HepG2 (cell line): ENCODE data around the gene KRT34. TPM values are rescaled to one million over a fixed set of nuclear protein-coding genes. Genes with fewer than 3 reads are reported as not detected.

Experiments used
- CTCF ChIP-seq: sonication (generic); formaldehyde crosslinking; IDR thresholded peaks from 2 replicates; pipeline ENCODE4 v1.5.0; 2020; ENCODE audit warnings: mild to moderate bottlenecking, missing genetic modification reagents, moderate library complexity
- FOXA1 ChIP-seq, 2 experiments: fragments of 450-650 bp in 1 of 2; sonication (generic) in 1 of 2; formaldehyde crosslinking in 1 of 2; IDR thresholded peaks; 2 replicates each; pipeline versions ENCODE4 v1.4.0 to v1.6.1; 2016 to 2020; ENCODE audit warnings: missing genetic modification reagents in 1 of 2
- KAT8 ChIP-seq: IDR thresholded peaks from 2 replicates; pipeline ENCODE4 v1.6.1; 2016; ENCODE audit warnings: missing genetic modification reagents, missing compliant biosample characterization
- MAFG ChIP-seq: sonication (generic); formaldehyde crosslinking; IDR thresholded peaks from 2 replicates; pipeline ENCODE4 v1.5.1; 2020; ENCODE audit warnings: mild to moderate bottlenecking, missing genetic modification reagents
- MIER2 ChIP-seq: IDR thresholded peaks from 2 replicates; pipeline ENCODE4 v1.6.1; 2016; ENCODE audit warnings: missing biosample characterization, missing genetic modification reagents
- NFE2L1 ChIP-seq: sonication (generic); formaldehyde crosslinking; IDR thresholded peaks from 2 replicates; pipeline ENCODE4 v1.4.0; 2020; ENCODE audit warnings: missing genetic modification reagents, mild to moderate bottlenecking, borderline replicate concordance
- RERE ChIP-seq: IDR thresholded peaks from 2 replicates; pipeline ENCODE4 v1.6.1; 2016; ENCODE audit warnings: low read depth, missing genetic modification reagents, missing compliant biosample characterization
- ZHX1 ChIP-seq: sonication (generic); formaldehyde crosslinking; IDR thresholded peaks from 2 replicates; pipeline ENCODE4 v1.8.1; 2022; ENCODE audit warnings: low read depth, mild to moderate bottlenecking, missing genetic modification reagents
- ZNF337 ChIP-seq: sonication (generic); formaldehyde crosslinking; IDR thresholded peaks from 2 replicates; pipeline ENCODE4 v1.5.1; 2020; ENCODE audit warnings: missing genetic modification reagents, low read depth, mild to moderate bottlenecking, borderline replicate concordance
- ZNF367 ChIP-seq: sonication (generic); formaldehyde crosslinking; IDR thresholded peaks from 2 replicates; pipeline ENCODE4 v1.4.0; 2020; ENCODE audit warnings: missing genetic modification reagents, borderline replicate concordance
- polyA plus RNA-seq, 8 experiments: library from polyadenylated mRNA; depleted of rRNA in 3 of 8; stranded (reverse) in 7 of 8; unstranded in 1 of 8; fragments of >200 nt; fragmentation: Illumina TruSeq in 4 of 8; extraction: Trizol in 4 of 8; gene quantifications; 2 replicates each; pipeline versions ENCODE4 v1.2.1 to v1.2.3, GENCODE V29; 2011 to 2016; ENCODE audit warnings: low read depth in 4 of 8, missing spikeins in 1 of 8, mixed read lengths in 1 of 8; ENCODE audit not compliant: insufficient read depth in 1 of 8
- total RNA-seq, 5 experiments: library from RNA; depleted of rRNA; stranded (reverse); fragments of >200 nt; fragmentation: Illumina TruSeq; extraction: Trizol; gene quantifications; 2 replicates each; pipeline ENCODE4 v1.2.3, GENCODE V29; 2016; ENCODE audit warnings: low read depth in 1 of 5
- TF ChIP-seq, protein P1 (sequence below): IDR thresholded peaks from 2 replicates; pipeline ENCODE4 v1.6.1; 2016; ENCODE audit warnings: mild to moderate bottlenecking
- TF ChIP-seq, protein P2 (sequence below): sonication (generic); formaldehyde crosslinking; IDR thresholded peaks from 2 replicates; pipeline ENCODE4 v1.5.0; 2020; ENCODE audit warnings: mild to moderate bottlenecking, missing genetic modification reagents

KRT34 gene
- total and polyA plus RNA-seq, 2 of the 13 experiments (the other 11 are each of a cell fraction or from before 2014, with no cell fraction given), result not detected

DNA sequence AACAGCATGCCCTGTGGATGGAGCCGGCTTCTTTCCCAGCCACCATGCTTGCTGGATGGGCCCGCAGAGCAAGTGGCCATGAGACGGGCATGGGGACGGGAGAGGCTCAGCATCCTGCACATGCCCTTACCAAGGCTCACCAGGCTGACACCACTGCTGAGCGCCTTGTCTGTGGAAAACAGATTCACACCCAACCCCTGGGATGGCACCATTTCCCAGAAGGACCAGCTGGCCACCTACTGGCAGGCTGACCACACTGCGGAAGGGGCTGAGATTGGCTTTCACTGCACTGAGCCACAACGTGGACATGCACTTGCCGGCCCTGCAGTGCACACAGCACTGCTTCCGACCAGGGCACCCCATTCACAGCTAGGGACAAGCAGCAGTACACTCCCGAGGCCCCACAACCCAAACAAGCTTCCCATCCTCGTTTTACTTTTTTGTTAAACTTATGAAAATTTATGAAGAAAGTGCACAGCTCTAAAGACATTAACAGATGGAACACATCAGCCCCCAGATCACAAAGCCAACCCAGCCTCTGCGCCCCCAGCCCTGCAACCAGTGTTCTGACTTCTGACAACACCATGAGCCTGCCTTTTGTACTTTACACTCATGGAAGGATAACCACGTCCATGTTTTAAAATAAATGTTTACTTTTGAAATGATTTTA, 52.7 kb downstream of the KRT34 start (continued):
- TF ChIP-seq, protein P1, sequence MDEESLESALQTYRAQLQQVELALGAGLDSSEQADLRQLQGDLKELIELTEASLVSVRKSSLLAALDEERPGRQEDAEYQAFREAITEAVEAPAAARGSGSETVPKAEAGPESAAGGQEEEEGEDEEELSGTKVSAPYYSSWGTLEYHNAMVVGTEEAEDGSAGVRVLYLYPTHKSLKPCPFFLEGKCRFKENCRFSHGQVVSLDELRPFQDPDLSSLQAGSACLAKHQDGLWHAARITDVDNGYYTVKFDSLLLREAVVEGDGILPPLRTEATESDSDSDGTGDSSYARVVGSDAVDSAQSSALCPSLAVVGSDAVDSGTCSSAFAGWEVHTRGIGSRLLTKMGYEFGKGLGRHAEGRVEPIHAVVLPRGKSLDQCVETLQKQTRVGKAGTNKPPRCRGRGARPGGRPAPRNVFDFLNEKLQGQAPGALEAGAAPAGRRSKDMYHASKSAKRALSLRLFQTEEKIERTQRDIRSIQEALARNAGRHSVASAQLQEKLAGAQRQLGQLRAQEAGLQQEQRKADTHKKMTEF (CRISPR knock-in tag), result no peak
- no peak for TF ChIP-seq MAFG
- no peak for TF ChIP-seq MIER2 (CRISPR knock-in tag)
- TF ChIP-seq FOXA1 (IDR thresholded peaks at IDR 0.05), result no peak
- no peak for TF ChIP-seq FOXA1 (CRISPR knock-in tag; IDR thresholded peaks at IDR 0.05)
- TF ChIP-seq, protein P2, sequence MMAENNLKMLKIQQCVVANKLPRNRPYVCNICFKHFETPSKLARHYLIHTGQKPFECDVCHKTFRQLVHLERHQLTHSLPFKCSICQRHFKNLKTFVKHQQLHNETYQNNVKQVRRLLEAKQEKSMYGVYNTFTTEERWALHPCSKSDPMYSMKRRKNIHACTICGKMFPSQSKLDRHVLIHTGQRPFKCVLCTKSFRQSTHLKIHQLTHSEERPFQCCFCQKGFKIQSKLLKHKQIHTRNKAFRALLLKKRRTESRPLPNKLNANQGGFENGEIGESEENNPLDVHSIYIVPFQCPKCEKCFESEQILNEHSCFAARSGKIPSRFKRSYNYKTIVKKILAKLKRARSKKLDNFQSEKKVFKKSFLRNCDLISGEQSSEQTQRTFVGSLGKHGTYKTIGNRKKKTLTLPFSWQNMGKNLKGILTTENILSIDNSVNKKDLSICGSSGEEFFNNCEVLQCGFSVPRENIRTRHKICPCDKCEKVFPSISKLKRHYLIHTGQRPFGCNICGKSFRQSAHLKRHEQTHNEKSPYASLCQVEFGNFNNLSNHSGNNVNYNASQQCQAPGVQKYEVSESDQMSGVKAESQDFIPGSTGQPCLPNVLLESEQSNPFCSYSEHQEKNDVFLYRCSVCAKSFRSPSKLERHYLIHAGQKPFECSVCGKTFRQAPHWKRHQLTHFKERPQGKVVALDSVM (CRISPR knock-in tag), result no peak
- no peak for TF ChIP-seq ZNF367 (CRISPR knock-in tag)
- TF ChIP-seq NFE2L1, result no peak
- no peak for TF ChIP-seq KAT8
- TF ChIP-seq ZNF337 (CRISPR knock-in tag), result no peak
- TF ChIP-seq ZHX1, result no peak
- no peak for TF ChIP-seq RERE (CRISPR knock-in tag)
- TF ChIP-seq CTCF (CRISPR knock-in tag), result peak; percentile 96
